Thymus (tissue), 11 donors: ENCODE data around the gene GPC6. TPM values are rescaled to one million over a fixed set of nuclear protein-coding genes. Genes with fewer than 3 reads are reported as not detected.

ENCODE experiments used
- DNase-seq, 9 donors: peaks; one replicate each; pipeline ENCODE4 v3.0.0-alpha.2; 2013; ENCODE audit warnings: low spot score in 9 of 9, low read depth in 6 of 9, missing footprints in 1 of 9
- H3K27ac ChIP-seq, 2 donors: one replicate each; pipeline ENCODE4 v1.5.1; 2013; ENCODE audit warnings: control low read depth in 1 of 2, low read depth in 1 of 2, low read length in 1 of 2, mild to moderate bottlenecking in 1 of 2, moderate library complexity in 1 of 2
- H3K27me3 ChIP-seq, 2 donors: one replicate each; pipeline ENCODE4 v1.5.1; 2013; ENCODE audit warnings: low read length in 1 of 2; ENCODE audit not compliant: control insufficient read depth in 2 of 2, insufficient read depth in 1 of 2
- H3K36me3 ChIP-seq, 2 donors: one replicate each; pipeline ENCODE4 v1.5.1; 2013; ENCODE audit warnings: low read length in 1 of 2, mild to moderate bottlenecking in 1 of 2, moderate library complexity in 1 of 2; ENCODE audit not compliant: control insufficient read depth in 2 of 2, insufficient read depth in 2 of 2
- H3K4me1 ChIP-seq, 2 donors: one replicate each; pipeline ENCODE4 v1.5.1; 2013; ENCODE audit warnings: low read length in 2 of 2; ENCODE audit not compliant: control insufficient read depth in 2 of 2, insufficient read depth in 2 of 2
- H3K4me3 ChIP-seq, 2 donors: one replicate each; pipeline ENCODE4 v1.5.1; 2013; ENCODE audit warnings: low read length in 2 of 2, control low read depth in 1 of 2, mild to moderate bottlenecking in 1 of 2
- H3K9me3 ChIP-seq, 2 donors: one replicate each; pipeline ENCODE4 v1.5.1; 2013; ENCODE audit warnings: low read length in 1 of 2, mild to moderate bottlenecking in 1 of 2; ENCODE audit not compliant: control insufficient read depth in 2 of 2, insufficient read depth in 1 of 2
- WGBS: extraction: QIAGEN DNeasy Blood & Tissue Kit; methylation state at CpG from one replicate; pipeline ENCODE4 v1.1.7; 2013; 5-methylcytosine and 5-hydroxymethylcytosine counted together
- polyA plus RNA-seq: library from polyadenylated mRNA; stranded (reverse); fragments of 200-250 nt; gene quantifications from one replicate; pipeline ENCODE4 v1.2.3, GENCODE V29; 2013
- total RNA-seq: library from RNA; stranded (reverse); fragments of 120-200 nt; gene quantifications from one replicate; pipeline ENCODE4 v1.2.4, GENCODE V29; 2013
- donor health status: healthy.

The GPC6 gene
- total and polyA plus RNA-seq, 2 donors, result 1.1 to 6.9 TPM

GRCh38 chr13:93762708-93763426 is 536.3 kb downstream of the GPC6 start:
- Histone ChIP-seq H3K27me3 (no peaks in the 10 kb centered on the region), H3K9me3 (no peaks in the 10 kb centered on the region), H3K27ac (no peak overlapping the region), H3K4me1 (no peaks in the 10 kb centered on the region), H3K4me3 (no peak overlapping the region), H3K36me3 (no peaks in the 10 kb centered on the region)
- WGBS, result 93% methylated on average over 6 of the region's 6 CpGs
- DNase-seq, result no peak

- no peak for DNase-seq
Observed at GRCh38 chr13:93765062-93765461, 538.5 kb downstream of the GPC6 start.

GRCh38 chr13:93765811-93766210 is 539.2 kb downstream of the GPC6 start:
- H3K4me3 ChIP-seq, result no peak overlapping the region
- no peak overlapping the region for H3K27ac ChIP-seq
- WGBS, result 97% methylated on average over 1 of the region's 1 CpG
- no peaks in the 10 kb centered on the region for H3K36me3 ChIP-seq
- no peaks in the 10 kb centered on the region for H3K9me3 ChIP-seq
- no peak for DNase-seq
- no peaks in the 10 kb centered on the region for H3K4me1 ChIP-seq
- H3K27me3 ChIP-seq, result no peaks in the 10 kb centered on the region

More at GRCh38 chr13:93765062-93765461, 538.5 kb downstream of the GPC6 start:
- Histone ChIP-seq H3K4me3 (no peak overlapping the region), H3K27ac (no peak overlapping the region), H3K4me1 (no peaks in the 10 kb centered on the region), H3K36me3 (no peaks in the 10 kb centered on the region), H3K9me3 (no peaks in the 10 kb centered on the region), H3K27me3 (no peaks in the 10 kb centered on the region)
- 97% methylated on average over 2 of the region's 2 CpGs for WGBS

- no peaks in the 10 kb centered on the region for H3K9me3 ChIP-seq
- H3K27me3 ChIP-seq, result no peaks in the 10 kb centered on the region
- no peak overlapping the region for H3K27ac ChIP-seq
- DNase-seq, result no peak
- H3K4me1 ChIP-seq, result no peaks in the 10 kb centered on the region
- WGBS, result 80% methylated on average over 3 of the region's 3 CpGs
- no peak overlapping the region for H3K4me3 ChIP-seq
- no peaks in the 10 kb centered on the region for H3K36me3 ChIP-seq
Observed at GRCh38 chr13:93766719-93767118, 540.1 kb downstream of the GPC6 start.

GRCh38 chr13:93767180-93767916 is 540.7 kb downstream of the GPC6 start:
- no peaks in the 10 kb centered on the region for H3K9me3 ChIP-seq
- no peaks in the 10 kb centered on the region for H3K4me1 ChIP-seq
- DNase-seq, result no peak
- H3K36me3 ChIP-seq, result no peaks in the 10 kb centered on the region
- H3K4me3 ChIP-seq, result no peak overlapping the region
- no peak overlapping the region for H3K27ac ChIP-seq
- H3K27me3 ChIP-seq, result no peaks in the 10 kb centered on the region
- WGBS, result 85% methylated on average over 10 of the region's 10 CpGs

GRCh38 chr13:93767917-93768409 is 541.4 kb downstream of the GPC6 start:
- DNase-seq, result no peak
- Histone ChIP-seq H3K36me3 (no peaks in the 10 kb centered on the region), H3K27me3 (no peaks in the 10 kb centered on the region), H3K4me3 (no peak overlapping the region), H3K27ac (no peak overlapping the region), H3K4me1 (no peaks in the 10 kb centered on the region), H3K9me3 (no peaks in the 10 kb centered on the region)
- 91% methylated on average over 4 of the region's 4 CpGs for WGBS

- WGBS, result 95% methylated on average over 3 of the region's 3 CpGs
- no peak for DNase-seq
- Histone ChIP-seq H3K4me3 (no peak overlapping the region), H3K9me3 (no peaks in the 10 kb centered on the region), H3K27me3 (no peaks in the 10 kb centered on the region), H3K27ac (no peak overlapping the region), H3K4me1 (no peaks in the 10 kb centered on the region), H3K36me3 (no peaks in the 10 kb centered on the region)
Observed at GRCh38 chr13:93769101-93769500, 542.5 kb downstream of the GPC6 start.

GRCh38 chr13:93769607-93770006 is 543.0 kb downstream of the GPC6 start:
- Histone ChIP-seq H3K27me3 (no peaks in the 10 kb centered on the region), H3K27ac (no peak overlapping the region), H3K4me3 (no peak overlapping the region), H3K4me1 (no peaks in the 10 kb centered on the region), H3K36me3 (no peaks in the 10 kb centered on the region), H3K9me3 (no peaks in the 10 kb centered on the region)
- no peak for DNase-seq
- WGBS, result 84% methylated on average over 1 of the region's 1 CpG

- no peak for DNase-seq
- Histone ChIP-seq H3K9me3 (no peaks in the 10 kb centered on the region), H3K4me3 (no peak overlapping the region), H3K27me3 (no peaks in the 10 kb centered on the region), H3K36me3 (no peaks in the 10 kb centered on the region), H3K4me1 (no peaks in the 10 kb centered on the region), H3K27ac (no peak overlapping the region)
- 89% methylated on average over 8 of the region's 8 CpGs for WGBS
Observed at GRCh38 chr13:93771227-93771626, 544.6 kb downstream of the GPC6 start.
